Measurements from ENCODE around the gene GRIA4. TPM values are rescaled to one million over a fixed set of nuclear protein-coding genes. Genes with fewer than 3 reads are reported as not detected.

The GRIA4 gene
- total RNA-seq, 1 donor from 2014 or later = 14.1 TPM

DNA sequence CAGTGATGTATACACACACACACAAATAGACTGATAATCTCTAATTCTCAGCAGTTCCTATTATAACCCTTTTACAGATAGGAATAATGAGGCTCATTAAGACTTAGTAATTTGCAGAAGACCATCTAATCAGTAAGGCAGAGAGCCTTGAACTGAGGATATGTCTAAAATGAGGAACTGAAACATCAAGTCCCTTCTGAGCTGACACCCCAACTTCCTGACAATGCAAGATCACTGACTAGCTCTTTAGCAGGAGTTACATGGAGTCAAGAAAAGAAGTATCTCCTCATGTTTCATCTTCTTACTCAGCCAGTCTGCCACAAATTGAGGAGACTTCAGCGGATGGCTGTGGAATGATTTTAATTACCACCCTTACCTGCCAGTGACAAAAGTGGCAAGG, 219.2 kb downstream of the GRIA4 start:
- Histone ChIP-seq H3K4me3 (ENCODE audit: low read length in 3 of 3) (no peak overlapping the region), H3K9me3 (ENCODE audit: control insufficient read depth in 3 of 3, low read length in 3 of 3) (no peaks in the 10 kb centered on the region), H3K27ac (ENCODE audit: low read depth, low read length) (no peak overlapping the region), H3K4me1 (ENCODE audit: control insufficient read depth in 3 of 3, insufficient read depth in 3 of 3, low read length in 3 of 3) (no peaks in the 10 kb centered on the region), H3K9ac (ENCODE audit: low read depth in 1 of 3, low read length in 3 of 3) (no peak overlapping the region), H3K27me3 (ENCODE audit: control insufficient read depth in 3 of 3, insufficient read depth in 3 of 3, low read length in 3 of 3) (no peaks in the 10 kb centered on the region), H3K36me3 (ENCODE audit: control insufficient read depth in 3 of 3, insufficient read depth in 3 of 3, low read length in 3 of 3) (no peaks in the 10 kb centered on the region)

DNA sequence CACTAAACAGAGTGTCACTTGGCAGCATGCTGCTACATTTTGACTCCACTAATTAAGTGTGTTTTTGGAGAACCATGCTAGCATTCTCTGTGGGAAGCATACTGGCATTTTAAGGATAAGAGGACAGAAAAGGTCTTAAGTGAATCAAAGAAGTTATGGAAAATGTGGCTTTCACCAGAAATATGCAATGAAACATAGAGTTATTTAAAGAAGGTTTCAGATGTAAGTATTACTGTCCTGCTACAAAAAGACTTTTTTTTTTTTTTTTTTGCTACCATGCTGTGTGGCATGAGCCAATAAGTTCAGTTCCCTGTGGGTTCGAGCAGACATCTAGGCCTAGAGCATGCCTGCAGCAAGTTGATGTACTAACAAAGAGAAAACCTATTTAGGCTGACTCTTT, 224.6 kb downstream of the GRIA4 start:
- no peak overlapping the region for H3K27ac ChIP-seq (ENCODE audit: low read depth, low read length)
- no peak overlapping the region for H3K4me3 ChIP-seq (ENCODE audit: low read length in 3 of 3)
- H3K9ac ChIP-seq (ENCODE audit: low read depth in 1 of 3, low read length in 3 of 3) = no peak overlapping the region
- no peaks in the 10 kb centered on the region for H3K36me3 ChIP-seq (ENCODE audit: control insufficient read depth in 3 of 3, insufficient read depth in 3 of 3, low read length in 3 of 3)
- H3K27me3 ChIP-seq (ENCODE audit: control insufficient read depth in 3 of 3, insufficient read depth in 3 of 3, low read length in 3 of 3) = no peaks in the 10 kb centered on the region
- H3K9me3 ChIP-seq (ENCODE audit: control insufficient read depth in 3 of 3, low read length in 3 of 3) = no peaks in the 10 kb centered on the region
- no peaks in the 10 kb centered on the region for H3K4me1 ChIP-seq (ENCODE audit: control insufficient read depth in 3 of 3, insufficient read depth in 3 of 3, low read length in 3 of 3)

- Histone ChIP-seq H3K27ac (ENCODE audit: low read depth, low read length) (no peak overlapping the region), H3K9ac (ENCODE audit: low read depth in 1 of 3, low read length in 3 of 3) (no peak overlapping the region), H3K4me3 (ENCODE audit: low read length in 3 of 3) (no peak overlapping the region), H3K9me3 (ENCODE audit: control insufficient read depth in 3 of 3, low read length in 3 of 3) (no peaks in the 10 kb centered on the region), H3K36me3 (ENCODE audit: control insufficient read depth in 3 of 3, insufficient read depth in 3 of 3, low read length in 3 of 3) (no peaks in the 10 kb centered on the region), H3K4me1 (ENCODE audit: control insufficient read depth in 3 of 3, insufficient read depth in 3 of 3, low read length in 3 of 3) (no peaks in the 10 kb centered on the region), H3K27me3 (ENCODE audit: control insufficient read depth in 3 of 3, insufficient read depth in 3 of 3, low read length in 3 of 3) (no peaks in the 10 kb centered on the region)
These were observed 229.0 kb downstream of the GRIA4 start for GRCh38 chr11:105838668-105839384.

DNA sequence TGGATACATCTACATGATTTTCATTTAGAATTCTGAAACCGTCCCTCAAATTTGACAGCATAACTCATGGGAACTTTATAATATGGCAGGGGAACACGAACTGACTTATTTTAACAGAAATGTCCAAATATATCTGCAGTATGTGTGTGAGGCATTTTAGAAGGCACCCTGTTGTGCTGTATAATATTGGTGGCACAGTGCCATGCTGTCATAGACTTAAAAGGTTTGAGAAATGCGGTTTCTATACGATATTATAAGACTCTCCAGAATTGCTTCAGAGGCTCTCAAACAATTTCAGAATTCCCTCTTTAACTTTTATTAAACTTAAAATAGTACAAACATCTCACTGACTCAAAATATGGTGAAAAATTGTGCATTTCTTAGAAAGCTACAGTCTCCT, 230.5 kb downstream of the GRIA4 start:
- Histone ChIP-seq H3K27ac (ENCODE audit: low read depth, low read length) (no peak overlapping the region), H3K4me3 (ENCODE audit: low read length in 3 of 3) (no peak overlapping the region), H3K9ac (ENCODE audit: low read depth in 1 of 3, low read length in 3 of 3) (no peak overlapping the region), H3K27me3 (ENCODE audit: control insufficient read depth in 3 of 3, insufficient read depth in 3 of 3, low read length in 3 of 3) (no peaks in the 10 kb centered on the region), H3K9me3 (ENCODE audit: control insufficient read depth in 3 of 3, low read length in 3 of 3) (no peaks in the 10 kb centered on the region), H3K4me1 (ENCODE audit: control insufficient read depth in 3 of 3, insufficient read depth in 3 of 3, low read length in 3 of 3) (no peaks in the 10 kb centered on the region), H3K36me3 (ENCODE audit: control insufficient read depth in 3 of 3, insufficient read depth in 3 of 3, low read length in 3 of 3) (no peaks in the 10 kb centered on the region)

GRCh38 chr11:105852403-105852802, 242.5 kb downstream of the GRIA4 start:
- no peak overlapping the region for H3K9ac ChIP-seq (ENCODE audit: low read depth in 1 of 3, low read length in 3 of 3)
- H3K4me3 ChIP-seq (ENCODE audit: low read length in 3 of 3) = no peak overlapping the region
- no peaks in the 10 kb centered on the region for H3K36me3 ChIP-seq (ENCODE audit: control insufficient read depth in 3 of 3, insufficient read depth in 3 of 3, low read length in 3 of 3)
- no peaks in the 10 kb centered on the region for H3K27me3 ChIP-seq (ENCODE audit: control insufficient read depth in 3 of 3, insufficient read depth in 3 of 3, low read length in 3 of 3)
- H3K27ac ChIP-seq (ENCODE audit: low read depth, low read length) = no peak overlapping the region
- H3K4me1 ChIP-seq (ENCODE audit: control insufficient read depth in 3 of 3, insufficient read depth in 3 of 3, low read length in 3 of 3) = no peaks in the 10 kb centered on the region
- H3K9me3 ChIP-seq (ENCODE audit: control insufficient read depth in 3 of 3, low read length in 3 of 3) = no peaks in the 10 kb centered on the region

DNA sequence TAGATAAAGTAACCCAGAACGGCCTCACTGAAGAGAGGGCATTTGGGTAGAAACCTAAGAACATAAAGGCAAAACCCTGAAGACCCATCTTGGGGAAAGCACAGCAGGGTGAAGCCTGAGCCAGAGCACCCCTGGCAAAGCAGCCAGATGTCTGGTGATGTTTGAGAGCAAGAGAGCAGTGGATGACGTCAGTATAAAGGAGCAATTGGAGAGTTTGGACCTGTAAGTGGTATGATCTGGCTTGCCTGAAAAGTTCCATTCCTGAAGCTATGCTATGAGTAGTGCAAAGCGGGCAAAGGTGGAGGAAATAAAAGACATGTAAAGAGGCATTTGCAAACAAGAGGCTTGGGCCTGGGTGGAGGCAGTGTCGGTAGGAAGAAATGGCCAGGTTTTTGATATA, 244.4 kb downstream of the GRIA4 start:
- no peak overlapping the region for H3K27ac ChIP-seq (ENCODE audit: low read depth, low read length)
- H3K4me1 ChIP-seq (ENCODE audit: control insufficient read depth in 3 of 3, insufficient read depth in 3 of 3, low read length in 3 of 3) = no peaks in the 10 kb centered on the region
- no peaks in the 10 kb centered on the region for H3K9me3 ChIP-seq (ENCODE audit: control insufficient read depth in 3 of 3, low read length in 3 of 3)
- no peak overlapping the region for H3K4me3 ChIP-seq (ENCODE audit: low read length in 3 of 3)
- no peaks in the 10 kb centered on the region for H3K36me3 ChIP-seq (ENCODE audit: control insufficient read depth in 3 of 3, insufficient read depth in 3 of 3, low read length in 3 of 3)
- no peak overlapping the region for H3K9ac ChIP-seq (ENCODE audit: low read depth in 1 of 3, low read length in 3 of 3)
- H3K27me3 ChIP-seq (ENCODE audit: control insufficient read depth in 3 of 3, insufficient read depth in 3 of 3, low read length in 3 of 3) = no peaks in the 10 kb centered on the region

GRCh38 chr11:105856954-105857353, 247.1 kb downstream of the GRIA4 start:
- Histone ChIP-seq H3K27ac (ENCODE audit: low read depth, low read length) (no peak overlapping the region), H3K9me3 (ENCODE audit: control insufficient read depth in 3 of 3, low read length in 3 of 3) (no peaks in the 10 kb centered on the region), H3K4me3 (ENCODE audit: low read length in 3 of 3) (no peak overlapping the region), H3K36me3 (ENCODE audit: control insufficient read depth in 3 of 3, insufficient read depth in 3 of 3, low read length in 3 of 3) (no peaks in the 10 kb centered on the region), H3K4me1 (ENCODE audit: control insufficient read depth in 3 of 3, insufficient read depth in 3 of 3, low read length in 3 of 3) (no peaks in the 10 kb centered on the region), H3K9ac (ENCODE audit: low read depth in 1 of 3, low read length in 3 of 3) (no peak overlapping the region), H3K27me3 (ENCODE audit: control insufficient read depth in 3 of 3, insufficient read depth in 3 of 3, low read length in 3 of 3) (no peaks in the 10 kb centered on the region)

GRCh38 chr11:105857728-105858127, 247.9 kb downstream of the GRIA4 start:
- no peaks in the 10 kb centered on the region for H3K27me3 ChIP-seq (ENCODE audit: control insufficient read depth in 3 of 3, insufficient read depth in 3 of 3, low read length in 3 of 3)
- H3K9me3 ChIP-seq (ENCODE audit: control insufficient read depth in 3 of 3, low read length in 3 of 3) = no peaks in the 10 kb centered on the region
- H3K27ac ChIP-seq (ENCODE audit: low read depth, low read length) = no peak overlapping the region
- no peaks in the 10 kb centered on the region for H3K4me1 ChIP-seq (ENCODE audit: control insufficient read depth in 3 of 3, insufficient read depth in 3 of 3, low read length in 3 of 3)
- H3K36me3 ChIP-seq (ENCODE audit: control insufficient read depth in 3 of 3, insufficient read depth in 3 of 3, low read length in 3 of 3) = no peaks in the 10 kb centered on the region
- H3K9ac ChIP-seq (ENCODE audit: low read depth in 1 of 3, low read length in 3 of 3) = no peak overlapping the region
- no peak overlapping the region for H3K4me3 ChIP-seq (ENCODE audit: low read length in 3 of 3)

DNA sequence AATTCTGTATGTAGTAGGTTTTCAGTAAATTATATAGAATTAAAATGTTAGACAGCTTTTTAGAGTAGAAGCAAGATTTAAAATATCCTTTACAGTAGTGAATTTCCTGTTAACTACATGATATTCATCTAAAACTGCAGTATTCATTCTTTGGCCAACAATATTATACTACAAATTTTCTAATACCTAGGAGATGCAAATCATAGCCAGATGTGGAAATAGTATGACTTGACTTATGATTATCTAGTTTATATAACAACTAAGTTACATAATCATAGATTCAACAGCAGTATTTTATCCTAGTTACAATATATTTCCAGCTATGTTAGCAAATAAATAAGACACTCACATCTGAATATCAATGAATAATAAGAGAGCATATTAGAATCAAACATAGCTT, 249.0 kb downstream of the GRIA4 start:
- Histone ChIP-seq H3K27me3 (ENCODE audit: control insufficient read depth in 3 of 3, insufficient read depth in 3 of 3, low read length in 3 of 3) (no peaks in the 10 kb centered on the region), H3K36me3 (ENCODE audit: control insufficient read depth in 3 of 3, insufficient read depth in 3 of 3, low read length in 3 of 3) (no peaks in the 10 kb centered on the region), H3K4me3 (ENCODE audit: low read length in 3 of 3) (no peak overlapping the region), H3K4me1 (ENCODE audit: control insufficient read depth in 3 of 3, insufficient read depth in 3 of 3, low read length in 3 of 3) (no peaks in the 10 kb centered on the region), H3K9ac (ENCODE audit: low read depth in 1 of 3, low read length in 3 of 3) (no peak overlapping the region), H3K27ac (ENCODE audit: low read depth, low read length) (no peak overlapping the region), H3K9me3 (ENCODE audit: control insufficient read depth in 3 of 3, low read length in 3 of 3) (no peaks in the 10 kb centered on the region)

DNA sequence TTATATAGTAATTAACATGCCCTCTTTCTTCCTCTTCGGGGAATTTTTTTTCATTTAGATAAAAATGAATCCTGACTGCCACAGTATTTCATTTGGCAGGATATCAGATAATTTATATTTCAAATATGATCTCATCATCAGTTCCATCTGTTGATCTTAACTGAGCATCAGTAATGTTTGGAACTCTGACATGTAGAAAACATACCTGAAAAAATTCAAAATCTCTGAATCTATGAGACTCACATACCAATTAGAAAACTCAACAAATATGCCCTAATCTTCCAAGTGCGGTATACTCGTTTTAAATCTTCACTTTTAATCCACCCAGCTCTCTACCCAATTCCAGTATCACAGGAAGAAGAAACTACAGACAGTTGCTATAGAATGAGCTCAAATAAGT, 250.2 kb downstream of the GRIA4 start:
- no peaks in the 10 kb centered on the region for H3K36me3 ChIP-seq (ENCODE audit: control insufficient read depth in 3 of 3, insufficient read depth in 3 of 3, low read length in 3 of 3)
- no peak overlapping the region for H3K4me3 ChIP-seq (ENCODE audit: low read length in 3 of 3)

More for the DNA sequence above, 250.2 kb downstream of the GRIA4 start:
- H3K27ac ChIP-seq (ENCODE audit: low read depth, low read length) = no peak overlapping the region
- no peaks in the 10 kb centered on the region for H3K9me3 ChIP-seq (ENCODE audit: control insufficient read depth in 3 of 3, low read length in 3 of 3)
- H3K4me1 ChIP-seq (ENCODE audit: control insufficient read depth in 3 of 3, insufficient read depth in 3 of 3, low read length in 3 of 3) = no peaks in the 10 kb centered on the region
- no peak overlapping the region for H3K9ac ChIP-seq (ENCODE audit: low read depth in 1 of 3, low read length in 3 of 3)
- H3K27me3 ChIP-seq (ENCODE audit: control insufficient read depth in 3 of 3, insufficient read depth in 3 of 3, low read length in 3 of 3) = no peaks in the 10 kb centered on the region
